ENCODE measurements around the gene ZNF503. TPM values are rescaled to one million over a fixed set of nuclear protein-coding genes. Genes with fewer than 3 reads are reported as not detected.

Gene ZNF503
- total and polyA plus RNA-seq, 10 of the 15 experiments (the other 5 are each of a cell fraction or from before 2014, with no cell fraction given), result 0.05 to 1.1 (median 0.11) TPM; not detected in 1

DNA sequence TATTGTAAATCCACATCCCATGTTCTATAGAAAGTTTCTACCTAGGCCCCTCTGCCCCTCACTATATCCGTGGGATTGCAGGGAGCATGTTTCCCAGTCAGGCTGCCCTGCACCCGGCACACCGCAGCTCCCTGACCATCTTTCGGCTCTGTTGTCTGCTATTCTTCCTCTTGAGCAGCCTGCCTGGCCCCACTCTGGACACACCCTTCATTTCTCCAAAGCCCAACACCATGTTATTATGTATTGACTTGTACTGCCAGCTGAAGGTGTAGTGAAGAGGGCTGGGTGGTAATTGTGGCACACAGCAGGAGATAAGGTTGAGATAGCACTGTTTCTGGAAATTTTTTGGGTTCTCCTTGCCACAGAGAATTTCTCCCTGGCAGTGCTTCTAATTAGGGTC is 39.6 kb upstream of the ZNF503 start (continued):
- TF ChIP-seq NFYA (IDR thresholded peaks at IDR 0.05; ENCODE audit: borderline replicate concordance, low read depth, low read length), result no peak
- no peak for TF ChIP-seq MYB (IDR thresholded peaks at IDR 0.05; ENCODE audit: borderline replicate concordance, low read depth, low read length)
- TF ChIP-seq, protein P1, sequence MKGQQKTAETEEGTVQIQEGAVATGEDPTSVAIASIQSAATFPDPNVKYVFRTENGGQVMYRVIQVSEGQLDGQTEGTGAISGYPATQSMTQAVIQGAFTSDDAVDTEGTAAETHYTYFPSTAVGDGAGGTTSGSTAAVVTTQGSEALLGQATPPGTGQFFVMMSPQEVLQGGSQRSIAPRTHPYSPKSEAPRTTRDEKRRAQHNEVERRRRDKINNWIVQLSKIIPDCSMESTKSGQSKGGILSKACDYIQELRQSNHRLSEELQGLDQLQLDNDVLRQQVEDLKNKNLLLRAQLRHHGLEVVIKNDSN (IDR thresholded peaks at IDR 0.05; ENCODE audit: borderline replicate concordance, extremely low read length, insufficient read depth, low read depth, low read length), result no peak
- TF ChIP-seq MTA3 (IDR thresholded peaks at IDR 0.05; ENCODE audit: borderline replicate concordance, low read length), result no peak

DNA sequence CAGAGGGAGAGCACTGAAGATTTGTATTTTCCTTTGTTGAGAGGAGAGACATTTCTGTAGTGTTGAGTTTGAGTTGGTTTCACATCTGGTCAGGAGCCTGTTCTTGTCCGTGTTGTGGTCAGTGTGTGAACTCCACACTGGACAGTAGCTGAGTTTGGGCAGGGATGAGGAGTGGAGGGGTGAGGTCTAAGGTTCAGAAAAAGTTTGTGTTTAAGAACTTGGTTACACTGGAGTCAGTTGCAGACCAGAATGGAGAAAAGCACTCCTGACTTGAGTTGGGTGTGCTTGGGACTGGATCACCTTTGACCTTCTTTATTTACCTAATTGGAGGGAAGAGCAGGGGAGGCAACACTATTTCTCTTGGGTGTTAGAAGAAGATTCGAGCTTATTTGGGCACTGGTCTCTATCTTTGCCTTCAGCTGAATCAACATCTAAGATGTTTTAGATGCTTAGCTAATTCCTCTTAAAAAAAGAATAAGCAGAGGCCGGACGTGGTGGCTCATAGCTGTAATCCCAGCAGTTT is 38.8 kb upstream of the ZNF503 start:
- no peak for FAIRE-seq
- in situ Hi-C loops (cut with MboI), result no loop called here
- H3K4me1 ChIP-seq (ENCODE audit: control insufficient read depth, insufficient read depth, low read length), result no peaks in the 10 kb centered on the region

More for the DNA sequence above, 38.8 kb upstream of the ZNF503 start:
- intact Hi-C loops (cut with micrococcal nuclease; ENCODE audit: unreplicated experiment), result no loop called here
- H3K9me3 ChIP-seq (replicated peaks; ENCODE audit: control insufficient read depth, insufficient read depth, low read length), result no peaks in the 10 kb centered on the region
- BruUV-seq (replicated peaks), result no TSS peak
- no peak overlapping the region for H3K27ac ChIP-seq (ENCODE audit: control insufficient read depth, insufficient read depth)
- ChIA-PET CTCF (interaction anchor here (1.2 kb wide), 1 partner anchor 11 kb away, joined by 5 read pairs; no protein-coding TSS in a partner anchor), POLR2A (interaction anchor here (1.4 to 2.1 kb wide), 2 partner anchors 10 to 13 kb away, joined by 3 to 4 read pairs; no protein-coding TSS in a partner anchor), RAD21 (ENCODE audit: unreplicated experiment) (interaction anchor here (0.7 kb wide), 1 partner anchor 17 kb away, joined by 3 read pairs; no protein-coding TSS in a partner anchor), SMC1A (ENCODE audit: uncharacterized antibody, unreplicated experiment) (interaction anchor here (1.7 to 3.6 kb wide), 2 partner anchors 7 to 11 kb away, joined by 4 to 21 read pairs; partner anchors contain the start of gene LRMDA)
- no peaks in the 10 kb centered on the region for H3K27me3 ChIP-seq (replicated peaks in 1 of 2; ENCODE audit: control insufficient read depth in 2 of 2, insufficient read depth in 2 of 2, low read length in 1 of 2)
- no peaks in the 10 kb centered on the region for H3K79me2 ChIP-seq (ENCODE audit: control insufficient read depth, insufficient read depth, low read length)
- no peak for ATAC-seq
- H3K4me2 ChIP-seq (ENCODE audit: control insufficient read depth, insufficient read depth), result no peak overlapping the region
- DNase-seq (ENCODE audit: low read depth, low spot score), result no peak
- no peaks in the 10 kb centered on the region for H3K36me3 ChIP-seq (ENCODE audit: control insufficient read depth in 2 of 2, insufficient read depth in 2 of 2, low read length in 1 of 2)
- no peak for TF ChIP-seq SMAD5 (IDR thresholded peaks at IDR 0.05; ENCODE audit: low read depth)
- TF ChIP-seq ZNF384 (IDR thresholded peaks at IDR 0.05; ENCODE audit: borderline replicate concordance, low read depth, low read length), result no peak
- no peak for TF ChIP-seq NFIC (IDR thresholded peaks at IDR 0.05; ENCODE audit: low read depth, low read length)
- H2AFZ ChIP-seq (ENCODE audit: control insufficient read depth, low read depth, low read length), result no peak overlapping the region
- no peak overlapping the region for H3K9ac ChIP-seq (ENCODE audit: control insufficient read depth, insufficient read depth, low read length)
- 7% methylated on average over 4 of the region's 4 CpGs for WGBS (ENCODE audit: insufficient coverage, insufficient replicate concordance, low lambda C conversion rate, missing lambda C conversion rate)
- no peak overlapping the region for H3K4me3 ChIP-seq
- H4K20me1 ChIP-seq (ENCODE audit: control insufficient read depth, insufficient read depth), result no peaks in the 10 kb centered on the region

Measured in GM12878 (cell line).